Lung microvascular endothelial cell (primary cell): ENCODE results near the gene USP17L27. TPM values are rescaled to one million over a fixed set of nuclear protein-coding genes. Genes with fewer than 3 reads are reported as not detected.
"Not testable (repeated sequence)": the region's sequence is repeated elsewhere in the genome, so short reads cannot be mapped to it uniquely, and the experiment has no call there.

Source experiments
- DNase-seq, 2 donors: peaks; one replicate each; pipeline versions ENCODE4 v3.0.0 to v3.0.0-alpha.2; 2010; ENCODE audit warnings: low read depth in 2 of 2
- total RNA-seq: library from RNA; depleted of rRNA; stranded (reverse); fragments of >200 nt; gene quantifications from 2 replicates; pipeline ENCODE4 v1.2.1, GENCODE V29; 2014

USP17L27 gene, protein sequence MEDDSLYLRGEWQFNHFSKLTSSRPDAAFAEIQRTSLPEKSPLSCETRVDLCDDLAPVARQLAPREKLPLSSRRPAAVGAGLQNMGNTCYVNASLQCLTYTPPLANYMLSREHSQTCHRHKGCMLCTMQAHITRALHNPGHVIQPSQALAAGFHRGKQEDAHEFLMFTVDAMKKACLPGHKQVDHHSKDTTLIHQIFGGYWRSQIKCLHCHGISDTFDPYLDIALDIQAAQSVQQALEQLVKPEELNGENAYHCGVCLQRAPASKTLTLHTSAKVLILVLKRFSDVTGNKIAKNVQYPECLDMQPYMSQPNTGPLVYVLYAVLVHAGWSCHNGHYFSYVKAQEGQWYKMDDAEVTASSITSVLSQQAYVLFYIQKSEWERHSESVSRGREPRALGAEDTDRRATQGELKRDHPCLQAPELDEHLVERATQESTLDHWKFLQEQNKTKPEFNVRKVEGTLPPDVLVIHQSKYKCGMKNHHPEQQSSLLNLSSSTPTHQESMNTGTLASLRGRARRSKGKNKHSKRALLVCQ
- not detected in 2 replicates for total RNA-seq

DNA sequence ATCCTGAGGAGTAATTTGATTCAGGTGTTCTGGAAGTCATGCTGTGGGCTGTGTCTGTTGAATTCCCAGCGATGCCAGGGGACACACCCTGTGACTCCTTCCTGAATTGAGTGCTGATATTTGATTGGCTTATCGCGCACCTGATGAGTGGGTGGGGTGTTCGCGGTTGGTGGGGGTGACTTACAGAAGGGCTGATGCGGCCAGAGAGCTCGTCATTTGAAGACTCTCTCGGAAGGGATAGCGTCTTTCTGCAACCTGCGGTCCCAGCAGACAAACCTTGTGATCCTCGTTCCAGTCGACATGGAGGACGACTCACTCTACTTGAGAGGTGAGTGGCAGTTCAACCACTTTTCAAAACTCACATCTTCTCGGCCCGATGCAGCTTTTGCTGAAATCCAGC, at the start of gene USP17L27:
Gene USP17L27, plus strand, starts transcription at position 301 of the 400 bp plus-strand sequence. Its CDS starts 0 bp downstream, at position 301.
- not testable (repeated sequence) for DNase-seq

- DNase-seq: not testable (repeated sequence)
Measured at GRCh38 chr4:9324191-9324590, 19.8 kb upstream of the USP17L27 start.

- not testable (repeated sequence) for DNase-seq
Measured at GRCh38 chr4:9324865-9325264, 19.1 kb upstream of the USP17L27 start, which contains the start of gene USP17L24. USP17L24 (plus strand) TSS chr4:9325165; CDS start chr4:9325165, 0 bp downstream.

GRCh38 chr4:9329611-9330010, 14.3 kb upstream of the USP17L27 start, which contains the start of gene USP17L25:
USP17L25 (plus strand) TSS chr4:9329911; CDS start chr4:9329911, 0 bp downstream.
- DNase-seq: not testable (repeated sequence)

DNA sequence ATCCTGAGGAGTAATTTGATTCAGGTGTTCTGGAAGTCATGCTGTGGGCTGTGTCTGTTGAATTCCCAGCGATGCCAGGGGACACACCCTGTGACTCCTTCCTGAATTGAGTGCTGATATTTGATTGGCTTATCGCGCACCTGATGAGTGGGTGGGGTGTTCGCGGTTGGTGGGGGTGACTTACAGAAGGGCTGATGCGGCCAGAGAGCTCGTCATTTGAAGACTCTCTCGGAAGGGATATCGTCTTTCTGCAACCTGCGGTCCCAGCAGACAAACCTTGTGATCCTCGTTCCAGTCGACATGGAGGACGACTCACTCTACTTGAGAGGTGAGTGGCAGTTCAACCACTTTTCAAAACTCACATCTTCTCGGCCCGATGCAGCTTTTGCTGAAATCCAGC, 9.6 kb upstream of the USP17L27 start, which contains the start of gene USP17L26:
Gene USP17L26, plus strand, starts transcription at position 301 of the 400 bp plus-strand sequence. Its CDS starts 0 bp downstream, at position 301.
- DNase-seq: not testable (repeated sequence)

- DNase-seq: not testable (repeated sequence)
Measured at GRCh38 chr4:9339103-9339502, 4.8 kb upstream of the USP17L27 start, which contains the start of gene USP17L5. USP17L5 (plus strand) TSS chr4:9339403; CDS start chr4:9339403, 0 bp downstream.

DNA sequence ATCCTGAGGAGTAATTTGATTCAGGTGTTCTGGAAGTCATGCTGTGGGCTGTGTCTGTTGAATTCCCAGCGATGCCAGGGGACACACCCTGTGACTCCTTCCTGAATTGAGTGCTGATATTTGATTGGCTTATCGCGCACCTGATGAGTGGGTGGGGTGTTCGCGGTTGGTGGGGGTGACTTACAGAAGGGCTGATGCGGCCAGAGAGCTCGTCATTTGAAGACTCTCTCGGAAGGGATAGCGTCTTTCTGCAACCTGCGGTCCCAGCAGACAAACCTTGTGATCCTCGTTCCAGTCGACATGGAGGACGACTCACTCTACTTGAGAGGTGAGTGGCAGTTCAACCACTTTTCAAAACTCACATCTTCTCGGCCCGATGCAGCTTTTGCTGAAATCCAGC, 4.6 kb downstream of the USP17L27 start, which contains the start of gene USP17L28:
Gene USP17L28, plus strand, starts transcription at position 301 of the 400 bp plus-strand sequence. Its CDS starts 0 bp downstream, at position 301.
- DNase-seq: not testable (repeated sequence)

- not testable (repeated sequence) for DNase-seq
Measured at GRCh38 chr4:9350866-9351265, 6.9 kb downstream of the USP17L27 start.

DNA sequence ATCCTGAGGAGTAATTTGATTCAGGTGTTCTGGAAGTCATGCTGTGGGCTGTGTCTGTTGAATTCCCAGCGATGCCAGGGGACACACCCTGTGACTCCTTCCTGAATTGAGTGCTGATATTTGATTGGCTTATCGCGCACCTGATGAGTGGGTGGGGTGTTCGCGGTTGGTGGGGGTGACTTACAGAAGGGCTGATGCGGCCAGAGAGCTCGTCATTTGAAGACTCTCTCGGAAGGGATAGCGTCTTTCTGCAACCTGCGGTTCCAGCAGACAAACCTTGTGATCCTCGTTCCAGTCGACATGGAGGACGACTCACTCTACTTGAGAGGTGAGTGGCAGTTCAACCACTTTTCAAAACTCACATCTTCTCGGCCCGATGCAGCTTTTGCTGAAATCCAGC, 9.4 kb downstream of the USP17L27 start, which contains the start of gene USP17L29:
Gene USP17L29, plus strand, starts transcription at position 301 of the 400 bp plus-strand sequence. Its CDS starts 0 bp downstream, at position 301.
- DNase-seq: not testable (repeated sequence)

GRCh38 chr4:9362829-9363228, 18.9 kb downstream of the USP17L27 start, which contains the start of gene USP17L30:
USP17L30 (plus strand) TSS chr4:9363129; CDS start chr4:9363129, 0 bp downstream.
- not testable (repeated sequence) for DNase-seq

DNA sequence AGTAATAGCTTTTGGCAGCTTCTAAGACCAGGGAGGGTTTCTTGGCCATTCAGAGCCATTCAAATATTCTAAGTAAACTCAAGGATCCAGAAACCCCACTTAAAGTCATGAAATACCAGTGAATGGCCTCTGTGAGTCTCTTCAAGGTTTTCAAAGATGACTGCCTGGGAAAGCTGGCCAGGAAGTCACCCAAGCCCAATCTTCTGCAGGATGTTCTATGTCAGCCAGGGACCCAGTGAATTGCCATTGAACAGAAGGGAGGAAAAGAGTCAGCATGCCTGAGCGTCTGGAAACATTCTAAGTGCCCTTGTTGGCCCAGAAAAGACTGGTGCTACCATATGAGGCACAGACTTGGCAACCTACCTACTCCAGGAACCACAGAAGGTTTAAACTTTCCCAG, 35.9 kb downstream of the USP17L27 start:
- DNase-seq: not testable (repeated sequence)

DNA sequence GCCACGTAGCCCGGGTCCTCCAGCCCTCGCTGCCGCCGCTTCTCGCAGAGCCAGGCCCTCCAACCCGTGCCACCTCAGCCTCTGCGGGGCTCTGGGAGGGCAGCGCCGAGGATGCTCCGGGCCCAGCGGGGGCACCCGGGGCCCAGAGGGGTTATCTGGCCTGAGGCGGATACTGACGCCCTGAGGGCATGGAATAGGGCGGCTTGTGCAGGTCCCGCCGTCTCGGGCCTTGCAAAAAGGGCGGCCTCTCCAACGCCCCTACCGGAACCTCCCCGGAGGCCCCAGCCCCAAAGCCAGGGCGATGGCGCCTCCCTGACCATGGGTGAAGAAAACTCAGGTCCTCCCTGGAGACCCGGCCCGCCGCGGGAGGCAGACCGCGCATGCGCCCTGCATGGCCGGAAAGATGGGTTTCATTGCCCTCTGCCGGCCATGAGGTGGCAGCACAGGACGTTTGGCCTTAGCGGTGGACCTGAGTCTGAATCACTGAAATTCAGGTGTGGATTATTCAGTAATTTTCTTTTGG, 37.1 kb downstream of the USP17L27 start:
- DNase-seq: peak in 1 of 2 donors; percentile 0

DNA sequence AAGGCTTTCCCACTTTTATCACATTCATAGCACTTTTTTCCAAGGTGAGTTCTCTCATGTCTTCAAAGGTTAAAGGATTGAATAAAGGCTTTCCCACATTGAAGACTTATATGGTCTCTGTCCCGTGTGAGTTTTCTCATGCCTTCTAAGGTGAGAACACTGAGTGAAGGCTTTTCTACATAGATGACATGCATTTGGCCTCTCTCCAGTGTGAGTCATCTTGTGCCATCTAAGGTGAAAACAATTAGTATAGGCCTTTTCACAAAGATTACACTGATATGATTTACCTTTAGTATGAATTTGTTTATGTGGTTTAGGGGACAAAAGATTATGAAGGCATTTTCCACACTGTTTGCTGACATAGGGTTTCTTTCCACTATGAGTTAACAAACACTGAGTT, 40.2 kb downstream of the USP17L27 start:
- DNase-seq: no peak

GRCh38 chr4:9389001-9389400, 45.1 kb downstream of the USP17L27 start:
- not testable (repeated sequence) for DNase-seq

Other genes starting within 250 kb of the USP17L27 start
- not detected in 2 replicates for gene FAM90A26, start 173.7 kb upstream of the USP17L27 start, total RNA-seq
- gene USP17L10, start 133.5 kb upstream of the USP17L27 start, total RNA-seq: not detected in 2 replicates
- gene USP17L11, start 128.7 kb upstream of the USP17L27 start, total RNA-seq: not detected in 2 replicates
- gene USP17L12, start 124.0 kb upstream of the USP17L27 start, total RNA-seq: not detected in 2 replicates
- gene USP17L13, start 119.3 kb upstream of the USP17L27 start, total RNA-seq: not detected in 2 replicates
- gene USP17L15, start 109.8 kb upstream of the USP17L27 start, total RNA-seq: not detected in 2 replicates
- not detected in 2 replicates for gene USP17L17, start 100.3 kb upstream of the USP17L27 start, total RNA-seq
- gene USP17L18, start 95.5 kb upstream of the USP17L27 start, total RNA-seq: not detected in 2 replicates
- not detected in 2 replicates for gene USP17L19, start 90.8 kb upstream of the USP17L27 start, total RNA-seq
- gene USP17L20, start 86.0 kb upstream of the USP17L27 start, total RNA-seq: not detected in 2 replicates
- gene USP17L21, start 81.3 kb upstream of the USP17L27 start, total RNA-seq: not detected in 2 replicates
- not detected in 2 replicates for gene USP17L22, start 76.5 kb upstream of the USP17L27 start, total RNA-seq
- not detected in 2 replicates for gene USP17L24, start 19.0 kb upstream of the USP17L27 start, total RNA-seq
- not detected in 2 replicates for gene USP17L25, start 14.2 kb upstream of the USP17L27 start, total RNA-seq
- gene USP17L26, start 9.5 kb upstream of the USP17L27 start, total RNA-seq: not detected in 2 replicates
- gene USP17L5, start 4.7 kb upstream of the USP17L27 start, total RNA-seq: not detected in 2 replicates
- not detected in 2 replicates for gene USP17L28, start 4.7 kb downstream of the USP17L27 start, total RNA-seq
- not detected in 2 replicates for gene USP17L29, start 9.5 kb downstream of the USP17L27 start, total RNA-seq
- gene USP17L30, start 19.0 kb downstream of the USP17L27 start, total RNA-seq: not detected in 2 replicates
- gene DEFB131A, start 100.3 kb downstream of the USP17L27 start, total RNA-seq: not detected in 2 replicates